ENCODE data around the gene BSPH1.
"Not testable (repeated sequence)": the region's sequence is repeated elsewhere in the genome, so short reads cannot be mapped to it uniquely, and the experiment has no call there.

Gene BSPH1

GRCh38 chr19:47998800-47999199 lies 6.8 kb upstream of the BSPH1 start:
- DNase-seq (ENCODE audit: low spot score in 2 of 2) (no peak), ATAC-seq (replicated peaks; ENCODE audit: extremely low read depth, poor library complexity, severe bottlenecking) (no peak)
- Mint-ChIP-seq H3K27me3 (peaks cover 42% of the 10 kb centered on the region), H3K27ac (ENCODE audit: low read depth) (no peak overlapping the region), H3K4me1 (no peaks in the 10 kb centered on the region), H3K9me3 (no peaks in the 10 kb centered on the region), H3K4me3 (no peak overlapping the region), H3K36me3 (ENCODE audit: insufficient read depth) (no peaks in the 10 kb centered on the region)

DNA sequence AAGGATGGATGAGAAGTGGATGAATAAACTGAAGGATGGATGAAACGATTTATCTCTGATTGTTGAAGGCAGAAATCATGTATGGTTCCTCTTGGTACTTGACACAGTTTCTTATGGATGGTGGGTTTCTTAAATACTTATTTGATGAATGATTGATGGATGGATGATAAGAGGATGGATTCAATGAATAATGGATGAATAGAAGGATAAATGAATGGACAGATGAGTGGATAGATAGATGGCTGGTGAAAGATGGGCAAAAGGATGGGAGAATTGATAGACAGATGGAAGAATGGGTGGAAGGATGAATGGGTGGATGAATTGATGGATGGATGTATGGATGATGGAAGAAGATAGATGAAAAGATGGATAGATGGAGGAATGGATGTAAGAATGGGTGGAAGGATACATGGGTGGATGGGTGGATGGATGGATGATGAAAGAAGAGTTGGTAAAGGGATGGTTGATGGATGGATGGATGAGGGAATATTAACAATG lies 4.3 kb upstream of the BSPH1 start:
- no peaks in the 10 kb centered on the region for H3K9me3 Mint-ChIP-seq
- H3K4me3 Mint-ChIP-seq = no peak overlapping the region
- ATAC-seq (replicated peaks; ENCODE audit: extremely low read depth, poor library complexity, severe bottlenecking) = no peak
- H3K36me3 Mint-ChIP-seq (ENCODE audit: insufficient read depth) = no peaks in the 10 kb centered on the region
- H3K4me1 Mint-ChIP-seq = no peaks in the 10 kb centered on the region
- no peak overlapping the region for H3K27ac Mint-ChIP-seq (ENCODE audit: low read depth)
- peaks cover 25% of the 10 kb centered on the region for H3K27me3 Mint-ChIP-seq
- no peak for DNase-seq (ENCODE audit: low spot score in 2 of 2)

GRCh38 chr19:47994209-47994802 lies 2.3 kb upstream of the BSPH1 start, which contains the start of gene ELSPBP1:
TSS of gene ELSPBP1 (plus strand) at chr19:47994632. CDS start at chr19:48008668, 14,036 bp downstream.
- H3K9me3 Mint-ChIP-seq = no peaks in the 10 kb centered on the region
- DNase-seq (ENCODE audit: low spot score in 2 of 2) (no peak), ATAC-seq (replicated peaks; ENCODE audit: extremely low read depth, poor library complexity, severe bottlenecking) (no peak)
- no peak within 1 kb of the TSS for H3K27ac Mint-ChIP-seq (ENCODE audit: low read depth)
- H3K36me3 Mint-ChIP-seq (ENCODE audit: insufficient read depth) = no peaks in the 10 kb centered on the region
- peaks cover 32% of the 10 kb centered on the region for H3K27me3 Mint-ChIP-seq
- H3K4me3 Mint-ChIP-seq = no peak within 1 kb of the TSS
- no peaks in the 10 kb centered on the region for H3K4me1 Mint-ChIP-seq

GRCh38 chr19:47991191-47991808 lies 670 bp downstream of the BSPH1 start:
- ATAC-seq (replicated peaks; ENCODE audit: extremely low read depth, poor library complexity, severe bottlenecking) = no peak
- H3K36me3 Mint-ChIP-seq (ENCODE audit: insufficient read depth) = no peaks in the 10 kb centered on the region
- H3K4me3 Mint-ChIP-seq = no peak overlapping the region
- no peaks in the 10 kb centered on the region for H3K4me1 Mint-ChIP-seq
- no peak for DNase-seq (ENCODE audit: low spot score in 2 of 2)
- peaks cover 33% of the 10 kb centered on the region for H3K27me3 Mint-ChIP-seq
- no peaks in the 10 kb centered on the region for H3K9me3 Mint-ChIP-seq
- H3K27ac Mint-ChIP-seq (ENCODE audit: low read depth) = no peak overlapping the region

DNA sequence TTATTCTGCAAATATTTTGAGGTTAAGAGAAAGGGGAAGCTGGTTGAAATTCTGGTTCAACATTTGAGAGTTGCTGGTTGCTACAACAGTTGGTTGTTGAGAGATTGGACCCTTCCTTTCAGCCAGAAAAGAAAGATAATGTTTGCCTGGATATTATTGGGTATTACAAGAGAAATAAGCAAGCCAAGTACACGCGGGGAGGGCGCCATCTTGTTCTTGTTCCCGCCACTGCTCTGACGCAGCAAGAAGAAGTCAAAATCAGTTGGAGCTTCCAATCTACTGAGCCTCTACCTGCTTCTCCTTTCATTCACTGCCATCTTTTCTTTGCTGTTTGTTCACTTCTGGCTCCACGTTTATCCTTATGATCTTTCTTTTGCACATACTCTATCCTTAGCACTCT lies 18.4 kb downstream of the BSPH1 start:
- peaks cover 46% of the 10 kb centered on the region for H3K27me3 Mint-ChIP-seq
- H3K9me3 Mint-ChIP-seq = no peaks in the 10 kb centered on the region
- DNase-seq (ENCODE audit: low spot score in 2 of 2) = no peak
- H3K36me3 Mint-ChIP-seq (ENCODE audit: insufficient read depth) = no peaks in the 10 kb centered on the region
- H3K4me1 Mint-ChIP-seq = no peaks in the 10 kb centered on the region
- no peak overlapping the region for H3K4me3 Mint-ChIP-seq
- ATAC-seq (replicated peaks; ENCODE audit: extremely low read depth, poor library complexity, severe bottlenecking) = no peak
- no peak overlapping the region for H3K27ac Mint-ChIP-seq (ENCODE audit: low read depth)

DNA sequence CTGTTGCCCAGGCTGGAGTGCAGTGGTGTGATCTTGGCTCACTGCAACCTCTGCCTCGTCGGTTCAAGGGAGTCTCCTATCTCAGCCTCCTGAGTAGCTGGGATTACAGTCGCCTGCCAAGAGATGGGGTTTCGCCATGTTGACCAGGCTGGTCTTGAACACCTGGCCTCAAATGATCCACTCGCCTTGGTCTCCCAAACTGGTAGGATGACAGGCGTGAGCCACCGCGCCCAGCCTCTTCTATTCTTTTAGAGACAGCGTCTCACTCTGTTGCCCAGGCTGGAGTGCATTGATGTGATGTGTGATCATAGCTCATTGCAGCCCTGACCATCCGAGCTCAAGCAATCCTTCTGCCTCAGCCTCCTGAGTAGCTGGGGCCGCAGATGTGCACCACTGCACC lies 36.0 kb downstream of the BSPH1 start:
- not testable (repeated sequence) for DNase-seq (ENCODE audit: low spot score in 2 of 2); H3K36me3 Mint-ChIP-seq (ENCODE audit: insufficient read depth); H3K4me1 Mint-ChIP-seq; H3K9me3 Mint-ChIP-seq; ATAC-seq (replicated peaks; ENCODE audit: extremely low read depth, poor library complexity, severe bottlenecking); H3K27ac Mint-ChIP-seq (ENCODE audit: low read depth); H3K4me3 Mint-ChIP-seq
- H3K27me3 Mint-ChIP-seq = peaks cover 13% of the 10 kb centered on the region

- not testable (repeated sequence) for ATAC-seq (replicated peaks; ENCODE audit: extremely low read depth, poor library complexity, severe bottlenecking); DNase-seq (ENCODE audit: low spot score in 2 of 2); H3K36me3 Mint-ChIP-seq (ENCODE audit: insufficient read depth); H3K4me3 Mint-ChIP-seq; H3K9me3 Mint-ChIP-seq; H3K27ac Mint-ChIP-seq (ENCODE audit: low read depth); H3K4me1 Mint-ChIP-seq; H3K27me3 Mint-ChIP-seq
Observed at GRCh38 chr19:47952132-47952531, 39.8 kb downstream of the BSPH1 start.

DNA sequence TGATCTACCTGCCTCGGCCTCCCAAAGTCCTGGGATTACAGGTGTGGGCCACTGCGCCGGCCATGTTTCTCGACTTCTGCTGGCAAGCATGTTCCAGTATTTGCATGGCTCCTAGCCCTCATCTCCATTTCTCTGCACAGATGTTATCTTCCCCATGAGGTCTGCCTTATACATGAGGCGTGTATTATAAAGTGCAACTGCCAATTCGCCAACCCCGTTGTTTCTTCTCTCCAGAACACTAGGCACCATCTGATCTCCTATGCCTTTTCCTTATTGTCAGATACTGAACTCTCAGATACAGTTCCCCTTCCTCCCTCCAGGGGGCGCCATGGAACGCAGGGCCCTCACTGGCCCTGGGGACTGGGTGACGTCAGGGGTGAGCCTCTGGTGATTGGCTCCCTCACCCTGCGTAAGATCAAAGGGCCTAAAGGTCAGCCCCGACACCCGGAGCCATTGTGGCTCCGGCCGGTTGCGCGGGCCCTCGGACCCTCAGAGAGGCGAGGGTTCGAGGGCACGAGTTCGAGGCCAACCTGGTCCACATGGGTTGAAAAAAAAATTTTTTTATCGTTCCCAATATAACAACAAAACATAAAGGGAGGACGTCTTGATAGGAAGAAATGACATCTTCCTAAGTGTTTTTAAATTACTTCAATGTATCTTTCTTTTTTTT lies 42.0 kb downstream of the BSPH1 start:
- not testable (repeated sequence) for H3K27me3 Mint-ChIP-seq; H3K27ac Mint-ChIP-seq (ENCODE audit: low read depth); H3K36me3 Mint-ChIP-seq (ENCODE audit: insufficient read depth); H3K9me3 Mint-ChIP-seq; H3K4me3 Mint-ChIP-seq; H3K4me1 Mint-ChIP-seq; ATAC-seq (replicated peaks; ENCODE audit: extremely low read depth, poor library complexity, severe bottlenecking)
- DNase-seq (ENCODE audit: low spot score in 2 of 2) = peak; percentile 13 to 25

GRCh38 chr19:47928581-47928980 lies 63.4 kb downstream of the BSPH1 start:
- not testable (repeated sequence) for H3K4me3 Mint-ChIP-seq; H3K36me3 Mint-ChIP-seq (ENCODE audit: insufficient read depth); H3K27ac Mint-ChIP-seq (ENCODE audit: low read depth); H3K27me3 Mint-ChIP-seq; H3K9me3 Mint-ChIP-seq; H3K4me1 Mint-ChIP-seq; ATAC-seq (replicated peaks; ENCODE audit: extremely low read depth, poor library complexity, severe bottlenecking); DNase-seq (ENCODE audit: low spot score in 2 of 2)

- not testable (repeated sequence) for H3K36me3 Mint-ChIP-seq (ENCODE audit: insufficient read depth); H3K9me3 Mint-ChIP-seq; H3K4me1 Mint-ChIP-seq; H3K4me3 Mint-ChIP-seq; ATAC-seq (replicated peaks; ENCODE audit: extremely low read depth, poor library complexity, severe bottlenecking); H3K27ac Mint-ChIP-seq (ENCODE audit: low read depth); H3K27me3 Mint-ChIP-seq
- DNase-seq (ENCODE audit: low spot score in 2 of 2) = peak; percentile 91 to 97
Observed at GRCh38 chr19:47920107-47920506, 71.9 kb downstream of the BSPH1 start.

All from central memory CD8-positive, alpha-beta T cell (primary cell).